ENCODE results near the gene TRPM2. TPM values are rescaled to one million over a fixed set of nuclear protein-coding genes. Genes with fewer than 3 reads are reported as not detected.
"Not testable (repeated sequence)": the region's sequence is repeated elsewhere in the genome, so short reads cannot be mapped to it uniquely, and the experiment has no call there.

Gene TRPM2
- total and polyA plus RNA-seq, 5 donors = 0.61 to 1.7 (median 1.2) TPM

DNA sequence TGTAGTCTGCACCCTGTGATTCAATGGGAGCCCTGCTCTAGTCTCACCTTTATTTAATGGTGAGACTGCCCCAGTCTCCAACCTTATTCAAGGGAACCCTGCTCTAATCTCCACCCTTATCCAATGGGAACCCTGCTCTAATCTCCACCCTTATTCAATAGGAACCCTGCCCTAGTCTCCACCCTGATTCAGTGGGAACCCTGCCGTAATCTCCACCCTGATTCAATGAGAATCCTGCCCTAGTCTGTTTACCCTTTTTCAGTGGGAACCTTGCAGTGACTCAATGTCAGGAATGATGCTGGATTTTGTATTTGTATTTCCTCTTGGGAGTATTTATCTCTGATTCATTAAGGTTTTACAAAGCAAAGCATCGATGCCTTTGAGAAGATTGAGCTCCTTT, 39.5 kb downstream of the TRPM2 start:
- Histone ChIP-seq H3K4me1 (ENCODE audit: control insufficient read depth, insufficient read depth, low read length) (no peaks in the 10 kb centered on the region), H3K9me3 (ENCODE audit: control insufficient read depth, low read length) (no peaks in the 10 kb centered on the region), H3K4me3 (ENCODE audit: low read length) (no peak overlapping the region), H3K27ac (ENCODE audit: low read length) (no peak overlapping the region), H3K27me3 (ENCODE audit: control insufficient read depth, insufficient read depth) (no peaks in the 10 kb centered on the region)
- intact Hi-C loops (cut with DNase I) = no loop called here
- WGBS = 61% methylated on average over 2 of the region's 2 CpGs
- ATAC-seq (no peak), DNase-seq (no peak)

DNA sequence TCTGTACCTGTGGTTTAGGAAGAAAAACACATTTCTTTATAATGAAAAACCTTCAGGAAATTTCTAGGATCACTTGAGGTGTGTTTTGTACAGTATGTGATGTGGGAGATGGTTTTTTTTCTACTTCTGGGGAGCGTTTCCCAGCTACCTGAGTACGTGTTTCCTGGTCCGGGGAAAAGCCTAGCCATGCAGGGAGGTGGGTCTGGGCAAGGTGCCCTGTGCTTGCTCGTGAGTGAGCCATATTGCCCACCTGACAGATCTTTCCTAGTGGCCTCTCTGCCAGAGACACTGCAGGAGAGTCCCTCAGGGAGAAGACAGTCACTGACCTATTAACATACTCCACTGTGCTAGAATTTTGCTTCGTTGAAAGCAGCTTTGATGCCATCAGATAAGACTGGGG, 41.3 kb downstream of the TRPM2 start:
- DNase-seq = no peak
- no peaks in the 10 kb centered on the region for H3K9me3 ChIP-seq (ENCODE audit: control insufficient read depth, low read length)
- no peaks in the 10 kb centered on the region for H3K4me1 ChIP-seq (ENCODE audit: control insufficient read depth, insufficient read depth, low read length)
- H3K4me3 ChIP-seq (ENCODE audit: low read length) = no peak overlapping the region
- intact Hi-C loops (cut with DNase I) = no loop called here
- no peak for ATAC-seq
- H3K27me3 ChIP-seq (ENCODE audit: control insufficient read depth, insufficient read depth) = no peaks in the 10 kb centered on the region
- WGBS = 63% methylated on average over 5 of the region's 5 CpGs
- H3K27ac ChIP-seq (ENCODE audit: low read length) = no peak overlapping the region

DNA sequence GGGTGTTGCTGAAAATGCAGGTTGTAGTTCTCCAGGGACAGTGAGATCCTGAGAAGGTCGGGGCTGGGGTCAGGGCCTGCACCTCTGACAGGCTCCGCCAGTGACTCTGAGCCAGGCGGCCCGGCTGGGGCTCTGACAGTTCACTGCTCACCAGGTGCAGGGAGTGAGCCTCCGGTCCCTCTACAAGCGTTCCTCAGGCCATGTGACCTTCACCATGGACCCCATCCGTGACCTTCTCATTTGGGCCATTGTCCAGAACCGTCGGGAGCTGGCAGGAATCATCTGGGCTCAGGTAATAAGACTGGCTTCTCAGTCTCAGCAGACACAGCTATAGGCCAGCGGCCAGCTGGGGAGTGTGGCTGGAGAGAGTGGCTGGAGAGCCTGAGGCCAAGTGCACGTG, 41.8 kb downstream of the TRPM2 start:
- Histone ChIP-seq H3K27ac (ENCODE audit: low read length) (no peak overlapping the region), H3K4me1 (ENCODE audit: control insufficient read depth, insufficient read depth, low read length) (no peaks in the 10 kb centered on the region), H3K4me3 (ENCODE audit: low read length) (no peak overlapping the region), H3K9me3 (ENCODE audit: control insufficient read depth, low read length) (no peaks in the 10 kb centered on the region), H3K27me3 (ENCODE audit: control insufficient read depth, insufficient read depth) (no peaks in the 10 kb centered on the region)
- intact Hi-C loops (cut with DNase I) = no loop called here
- ATAC-seq = no peak
- no peak for DNase-seq
- 69% methylated on average over 11 of the region's 11 CpGs for WGBS

GRCh38 chr21:44396803-44397202, 43.4 kb downstream of the TRPM2 start:
- H3K27ac ChIP-seq (ENCODE audit: low read length); intact Hi-C loops (cut with DNase I); H3K27me3 ChIP-seq (ENCODE audit: control insufficient read depth, insufficient read depth); DNase-seq; H3K9me3 ChIP-seq (ENCODE audit: control insufficient read depth, low read length); ATAC-seq; H3K4me3 ChIP-seq (ENCODE audit: low read length); H3K4me1 ChIP-seq (ENCODE audit: control insufficient read depth, insufficient read depth, low read length): not testable (repeated sequence)
- WGBS = 91% methylated on average over 6 of the region's 6 CpGs

DNA sequence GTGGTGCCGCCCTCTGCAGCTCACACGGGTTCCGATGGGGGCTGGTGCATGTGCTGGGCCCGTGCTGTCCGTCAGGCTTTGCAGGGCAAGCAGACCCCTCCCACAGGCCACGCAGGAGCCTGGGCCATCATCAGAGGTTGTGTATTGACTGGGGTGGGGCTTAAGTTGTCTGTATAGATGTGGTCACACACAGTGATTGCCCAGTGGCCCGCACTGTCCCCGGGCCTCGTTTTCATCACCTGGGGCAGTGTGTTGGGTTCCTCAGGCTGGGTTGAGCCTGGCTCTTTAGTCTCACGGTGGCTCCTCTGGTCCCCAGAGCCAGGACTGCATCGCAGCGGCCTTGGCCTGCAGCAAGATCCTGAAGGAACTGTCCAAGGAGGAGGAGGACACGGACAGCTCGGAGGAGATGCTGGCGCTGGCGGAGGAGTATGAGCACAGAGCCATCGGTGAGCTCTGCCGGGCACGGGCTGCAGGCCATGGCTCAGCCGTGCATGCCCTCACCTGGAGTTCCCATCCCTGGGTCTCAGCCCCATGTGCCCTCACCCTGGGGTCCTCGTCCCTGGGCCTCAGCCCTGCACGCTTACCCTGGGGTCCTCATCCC, 44.1 kb downstream of the TRPM2 start:
- H3K9me3 ChIP-seq (ENCODE audit: control insufficient read depth, low read length) = no peaks in the 10 kb centered on the region
- no peaks in the 10 kb centered on the region for H3K27me3 ChIP-seq (ENCODE audit: control insufficient read depth, insufficient read depth)
- H3K4me3 ChIP-seq (ENCODE audit: low read length) = no peak overlapping the region
- WGBS = 82% methylated on average over 22 of the region's 22 CpGs
- no peak overlapping the region for H3K27ac ChIP-seq (ENCODE audit: low read length)
- H3K4me1 ChIP-seq (ENCODE audit: control insufficient read depth, insufficient read depth, low read length) = no peaks in the 10 kb centered on the region
- intact Hi-C loops (cut with DNase I) = no loop called here
- ATAC-seq = peak in 1 of 2 donors; percentile 29
- no peak for DNase-seq

- WGBS = 85% methylated on average over 9 of the region's 9 CpGs
- no peak for ATAC-seq
- no peaks in the 10 kb centered on the region for H3K27me3 ChIP-seq (ENCODE audit: control insufficient read depth, insufficient read depth)
These were observed 45.1 kb downstream of the TRPM2 start for GRCh38 chr21:44398499-44398898.

GRCh38 chr21:44399151-44399954, 45.9 kb downstream of the TRPM2 start:
- ATAC-seq (no peak), DNase-seq (no peak)
- Histone ChIP-seq H3K27me3 (ENCODE audit: control insufficient read depth, insufficient read depth) (no peaks in the 10 kb centered on the region), H3K4me1 (ENCODE audit: control insufficient read depth, insufficient read depth, low read length) (no peaks in the 10 kb centered on the region), H3K9me3 (ENCODE audit: control insufficient read depth, low read length) (no peaks in the 10 kb centered on the region), H3K4me3 (ENCODE audit: low read length) (no peak overlapping the region), H3K27ac (ENCODE audit: low read length) (no peak overlapping the region)
- 79% methylated on average over 33 of the region's 33 CpGs for WGBS
- intact Hi-C loops (cut with DNase I) = no loop called here

More at GRCh38 chr21:44398499-44398898, 45.1 kb downstream of the TRPM2 start:
- intact Hi-C loops (cut with DNase I) = no loop called here
- Histone ChIP-seq H3K9me3 (ENCODE audit: control insufficient read depth, low read length) (no peaks in the 10 kb centered on the region), H3K4me3 (ENCODE audit: low read length) (no peak overlapping the region), H3K4me1 (ENCODE audit: control insufficient read depth, insufficient read depth, low read length) (no peaks in the 10 kb centered on the region), H3K27ac (ENCODE audit: low read length) (no peak overlapping the region)
- DNase-seq = no peak

GRCh38 chr21:44399955-44400790, 46.8 kb downstream of the TRPM2 start:
- Histone ChIP-seq H3K9me3 (ENCODE audit: control insufficient read depth, low read length) (no peaks in the 10 kb centered on the region), H3K27ac (ENCODE audit: low read length) (no peak overlapping the region), H3K4me3 (ENCODE audit: low read length) (no peak overlapping the region), H3K27me3 (ENCODE audit: control insufficient read depth, insufficient read depth) (no peaks in the 10 kb centered on the region), H3K4me1 (ENCODE audit: control insufficient read depth, insufficient read depth, low read length) (no peaks in the 10 kb centered on the region)
- 84% methylated on average over 25 of the region's 25 CpGs for WGBS
- ATAC-seq (no peak), DNase-seq (no peak)
- intact Hi-C loops (cut with DNase I) = no loop called here

- ATAC-seq = no peak
- no peaks in the 10 kb centered on the region for H3K27me3 ChIP-seq (ENCODE audit: control insufficient read depth, insufficient read depth)
- no peak overlapping the region for H3K27ac ChIP-seq (ENCODE audit: low read length)
- H3K4me1 ChIP-seq (ENCODE audit: control insufficient read depth, insufficient read depth, low read length) = no peaks in the 10 kb centered on the region
- no peak for DNase-seq
- intact Hi-C loops (cut with DNase I) = no loop called here
- no peaks in the 10 kb centered on the region for H3K9me3 ChIP-seq (ENCODE audit: control insufficient read depth, low read length)
- no peak overlapping the region for H3K4me3 ChIP-seq (ENCODE audit: low read length)
- 67% methylated on average over 14 of the region's 14 CpGs for WGBS
These were observed 47.5 kb downstream of the TRPM2 start for GRCh38 chr21:44400791-44401385.

GRCh38 chr21:44401386-44402160, 48.2 kb downstream of the TRPM2 start:
- intact Hi-C loops (cut with DNase I) = no loop called here
- Histone ChIP-seq H3K27ac (ENCODE audit: low read length) (no peak overlapping the region), H3K27me3 (ENCODE audit: control insufficient read depth, insufficient read depth) (no peaks in the 10 kb centered on the region), H3K4me3 (ENCODE audit: low read length) (no peak overlapping the region), H3K9me3 (ENCODE audit: control insufficient read depth, low read length) (no peaks in the 10 kb centered on the region), H3K4me1 (ENCODE audit: control insufficient read depth, insufficient read depth, low read length) (no peaks in the 10 kb centered on the region)
- WGBS = 87% methylated on average over 32 of the region's 32 CpGs
- ATAC-seq (no peak), DNase-seq (no peak)

All from right cardiac atrium (tissue), 5 donors.